Sigmoid colon (tissue), 4 donors: Measurements from ENCODE around the gene TLNRD1.

Source experiments
- EP300 ChIP-seq, 4 donors: sonication (generic); formaldehyde crosslinking; IDR thresholded peaks; one replicate each; pipeline ENCODE4 v1.6.1; 2017; ENCODE audit warnings: antibody characterized with exemption in 4 of 4
- POLR2AphosphoS5 ChIP-seq, 4 donors: sonication (generic); formaldehyde crosslinking; IDR thresholded peaks; one replicate each; pipeline ENCODE4 v1.6.1; 2017; ENCODE audit warnings: antibody characterized with exemption in 4 of 4
- TF ChIP-seq, protein P1 (sequence below), 4 experiments: fragments of 450-650 bp in 3 of 4; fragments of 200-600 bp in 1 of 4; IDR thresholded peaks; one replicate each; pipeline ENCODE4 v1.5.1; 2016 to 2019; ENCODE audit warnings: antibody characterized with exemption in 4 of 4, mild to moderate bottlenecking in 3 of 4, moderate library complexity in 2 of 4

DNA sequence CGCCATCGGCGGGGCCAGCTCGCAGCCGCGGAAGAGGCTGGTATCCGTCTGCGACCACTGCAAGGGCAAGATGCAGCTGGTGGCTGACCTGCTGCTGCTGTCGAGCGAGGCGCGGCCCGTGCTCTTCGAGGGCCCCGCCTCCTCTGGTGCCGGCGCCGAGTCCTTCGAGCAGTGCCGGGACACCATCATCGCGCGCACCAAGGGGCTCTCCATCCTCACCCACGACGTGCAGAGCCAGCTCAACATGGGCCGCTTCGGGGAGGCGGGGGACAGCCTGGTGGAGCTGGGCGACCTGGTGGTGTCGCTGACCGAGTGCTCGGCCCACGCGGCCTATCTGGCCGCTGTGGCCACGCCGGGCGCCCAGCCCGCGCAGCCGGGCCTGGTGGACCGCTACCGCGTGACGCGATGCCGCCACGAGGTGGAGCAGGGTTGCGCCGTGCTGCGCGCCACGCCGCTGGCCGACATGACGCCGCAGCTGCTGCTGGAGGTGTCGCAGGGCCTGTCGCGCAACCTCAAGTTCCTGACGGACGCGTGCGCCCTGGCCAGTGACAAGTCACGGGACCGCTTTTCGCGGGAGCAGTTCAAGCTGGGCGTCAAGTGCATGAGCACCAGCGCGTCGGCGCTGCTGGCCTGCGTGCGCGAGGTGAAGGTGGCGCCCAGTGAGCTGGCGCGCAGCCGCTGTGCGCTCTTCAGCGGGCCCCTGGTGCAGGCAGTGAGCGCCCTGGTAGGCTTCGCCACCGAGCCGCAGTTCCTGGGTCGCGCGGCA, 1.8 kb downstream of the TLNRD1 start:
- TF ChIP-seq, protein P1, sequence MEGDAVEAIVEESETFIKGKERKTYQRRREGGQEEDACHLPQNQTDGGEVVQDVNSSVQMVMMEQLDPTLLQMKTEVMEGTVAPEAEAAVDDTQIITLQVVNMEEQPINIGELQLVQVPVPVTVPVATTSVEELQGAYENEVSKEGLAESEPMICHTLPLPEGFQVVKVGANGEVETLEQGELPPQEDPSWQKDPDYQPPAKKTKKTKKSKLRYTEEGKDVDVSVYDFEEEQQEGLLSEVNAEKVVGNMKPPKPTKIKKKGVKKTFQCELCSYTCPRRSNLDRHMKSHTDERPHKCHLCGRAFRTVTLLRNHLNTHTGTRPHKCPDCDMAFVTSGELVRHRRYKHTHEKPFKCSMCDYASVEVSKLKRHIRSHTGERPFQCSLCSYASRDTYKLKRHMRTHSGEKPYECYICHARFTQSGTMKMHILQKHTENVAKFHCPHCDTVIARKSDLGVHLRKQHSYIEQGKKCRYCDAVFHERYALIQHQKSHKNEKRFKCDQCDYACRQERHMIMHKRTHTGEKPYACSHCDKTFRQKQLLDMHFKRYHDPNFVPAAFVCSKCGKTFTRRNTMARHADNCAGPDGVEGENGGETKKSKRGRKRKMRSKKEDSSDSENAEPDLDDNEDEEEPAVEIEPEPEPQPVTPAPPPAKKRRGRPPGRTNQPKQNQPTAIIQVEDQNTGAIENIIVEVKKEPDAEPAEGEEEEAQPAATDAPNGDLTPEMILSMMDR (IDR thresholded peaks at IDR 0.05) = no peak
- TF ChIP-seq POLR2AphosphoS5 (IDR thresholded peaks at IDR 0.05) (no peak), EP300 (IDR thresholded peaks at IDR 0.05) (no peak)
